GM19099 (cell line): Measurements from ENCODE around the gene SEL1L2.

ENCODE experiments used
- POLR2A ChIP-seq: IDR thresholded peaks from 3 replicates; pipeline ENCODE4 v1.6.1; 2011; ENCODE audit warnings: low read depth; ENCODE audit not compliant: insufficient read length; ENCODE audit errors: extremely low read depth

SEL1L2 gene

DNA sequence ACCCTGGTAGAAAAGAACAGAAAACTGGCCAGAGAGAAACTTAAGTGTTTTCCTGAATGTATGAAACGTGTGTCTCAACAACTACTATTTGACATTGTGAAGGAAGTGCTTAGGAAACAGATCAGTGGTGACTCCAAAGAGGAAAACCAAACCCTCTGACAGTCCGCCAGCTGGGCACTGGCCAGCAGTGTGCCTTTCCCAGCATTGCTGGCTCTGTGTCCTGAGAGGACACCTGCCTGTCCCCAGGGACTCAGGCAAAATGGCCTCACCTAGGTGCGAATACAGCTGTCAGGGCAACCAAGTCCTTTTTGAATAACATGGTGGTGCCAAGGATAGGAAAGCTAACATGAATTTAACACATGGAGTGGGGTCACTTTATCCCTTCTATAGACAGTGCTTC, 133.1 kb downstream of the SEL1L2 start:
- no peak for TF ChIP-seq POLR2A

GRCh38 chr20:13856354-13856753, 134.1 kb downstream of the SEL1L2 start:
- no peak for TF ChIP-seq POLR2A

DNA sequence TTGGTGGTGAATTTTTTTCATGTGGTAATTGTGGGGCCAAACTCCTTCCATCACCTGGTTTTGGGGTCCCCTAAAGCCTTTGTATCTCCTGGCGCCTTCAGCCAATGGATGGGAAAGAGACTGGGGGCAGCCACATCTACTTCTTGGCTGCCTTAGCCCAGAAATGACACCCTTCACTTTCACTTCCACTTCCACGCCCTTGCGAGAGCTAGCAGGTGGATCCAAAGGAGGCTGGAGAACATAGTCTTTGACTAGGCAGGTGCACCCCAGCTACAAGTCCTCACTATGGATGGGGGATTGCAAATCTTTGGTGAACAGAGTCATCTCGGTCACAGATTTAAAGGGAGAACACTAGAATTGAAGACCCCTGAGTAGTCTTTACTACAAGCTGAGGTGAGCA, 134.8 kb downstream of the SEL1L2 start:
- no peak for TF ChIP-seq POLR2A

DNA sequence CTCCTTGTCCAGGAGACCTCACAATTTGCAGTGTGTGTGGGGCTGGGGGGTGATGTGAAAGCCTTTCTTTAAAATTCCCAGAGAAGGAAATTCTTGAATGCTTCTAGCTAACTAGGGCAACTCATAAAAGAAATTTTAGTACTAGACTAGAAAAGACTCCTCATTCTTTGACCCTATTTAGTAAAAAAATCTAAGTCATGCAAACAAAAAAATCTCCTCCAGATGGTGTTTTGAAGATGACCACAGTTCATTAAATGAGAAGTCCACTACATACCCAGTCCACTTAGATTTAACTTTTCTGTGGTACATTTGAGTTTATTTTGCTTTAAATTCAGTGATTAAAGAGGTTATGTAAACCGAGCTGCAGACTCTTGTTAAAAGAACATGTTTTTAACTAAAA, 138.1 kb downstream of the SEL1L2 start:
- no peak for TF ChIP-seq POLR2A

GRCh38 chr20:13851279-13851678, 139.1 kb downstream of the SEL1L2 start:
- no peak for TF ChIP-seq POLR2A

DNA sequence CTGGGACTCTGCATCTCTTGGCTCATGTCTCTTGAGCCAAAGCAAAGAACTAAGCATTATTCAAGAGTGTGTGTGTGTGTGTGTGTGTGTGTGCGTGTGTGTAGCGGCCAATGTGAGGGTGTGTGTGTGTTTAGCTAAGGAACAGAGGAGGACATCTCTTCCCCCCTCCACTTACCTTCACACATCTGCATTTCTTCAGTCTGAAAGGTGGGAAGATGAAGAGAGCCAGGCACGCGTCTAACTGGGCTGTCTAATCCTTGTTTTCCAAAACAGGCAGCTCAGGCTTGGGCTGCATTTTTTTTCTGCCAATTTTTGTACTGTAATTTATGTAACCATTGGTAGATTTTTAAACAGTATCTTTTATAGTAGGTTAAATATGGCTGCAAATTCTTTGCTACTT, 146.1 kb downstream of the SEL1L2 start:
- TF ChIP-seq POLR2A = no peak

- no peak for TF ChIP-seq POLR2A
These were observed 149.2 kb downstream of the SEL1L2 start for GRCh38 chr20:13841206-13841605.

DNA sequence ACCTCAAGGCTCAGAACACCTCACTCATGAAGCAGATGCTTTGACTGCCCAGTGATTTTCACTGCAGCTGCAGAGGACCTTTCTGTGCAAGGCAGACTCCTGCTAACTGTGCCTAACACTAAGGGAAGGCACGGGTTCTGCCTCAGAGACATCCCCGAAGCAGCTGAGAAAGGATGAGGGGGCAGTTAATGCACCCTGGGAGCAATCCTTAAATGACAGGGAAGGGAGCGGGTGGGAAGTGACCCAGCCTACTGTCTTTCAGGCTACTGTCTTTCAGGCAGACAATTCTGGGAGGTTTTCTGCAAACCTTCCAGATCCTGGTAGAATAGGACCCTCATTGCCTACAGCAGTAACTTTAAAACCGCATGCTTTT, 150.3 kb downstream of the SEL1L2 start:
- no peak for TF ChIP-seq POLR2A

DNA sequence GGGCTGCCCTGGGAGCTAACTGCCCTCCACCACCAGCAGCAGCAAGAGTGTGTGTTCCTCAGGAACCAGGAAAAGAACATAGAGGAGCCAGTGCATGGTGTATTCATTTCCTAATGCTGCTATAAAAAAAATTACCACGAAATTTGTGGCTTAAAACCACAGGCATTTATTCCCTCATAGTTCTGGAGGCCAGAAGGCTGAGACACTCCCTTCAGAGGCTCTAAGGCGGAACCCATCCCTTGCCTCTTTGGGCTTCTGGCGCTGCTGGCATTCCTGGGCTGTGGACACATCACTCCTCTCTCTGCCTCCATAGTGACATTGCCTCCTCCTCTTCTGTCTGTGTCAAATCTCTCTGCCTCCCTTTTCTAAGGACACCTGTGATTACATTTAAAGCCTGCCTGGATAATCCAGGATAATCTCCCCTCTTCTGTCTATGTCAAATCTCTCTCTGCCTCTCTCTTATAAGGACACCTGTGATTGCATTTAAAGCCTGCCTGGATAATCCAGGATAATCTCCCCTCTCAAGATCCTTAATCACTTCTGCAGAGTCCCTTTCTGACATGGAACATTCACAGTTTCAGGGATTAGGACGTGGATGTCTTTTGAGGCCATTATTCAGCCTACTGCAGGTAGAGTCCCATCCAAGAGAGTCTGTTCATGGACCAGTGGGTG, 150.9 kb downstream of the SEL1L2 start:
- TF ChIP-seq POLR2A = no peak

- no peak for TF ChIP-seq POLR2A
These were observed 151.8 kb downstream of the SEL1L2 start for GRCh38 chr20:13838664-13839063.

- no peak for TF ChIP-seq POLR2A
These were observed 158.9 kb downstream of the SEL1L2 start for GRCh38 chr20:13831476-13831875.

DNA sequence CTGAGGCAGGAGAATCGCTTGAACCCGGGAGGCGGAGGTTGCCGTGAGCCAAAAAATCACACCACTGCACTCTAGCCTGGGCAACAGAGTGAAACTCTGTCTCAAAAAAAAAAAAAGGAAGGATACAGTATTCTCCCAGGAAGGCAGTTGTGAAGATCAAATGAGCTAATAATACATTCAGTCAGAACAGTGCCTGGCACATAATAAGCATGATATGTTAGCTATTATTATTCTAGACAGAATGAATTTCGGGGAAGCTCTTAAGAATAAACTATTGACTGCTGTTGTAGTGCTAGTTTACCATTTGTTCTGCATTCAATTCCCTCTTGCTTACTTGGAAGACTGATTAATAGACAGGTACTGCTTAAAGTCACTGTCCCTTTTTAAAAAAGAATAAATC, 164.9 kb downstream of the SEL1L2 start:
- TF ChIP-seq POLR2A = no peak

- TF ChIP-seq POLR2A = no peak
These were observed 166.0 kb downstream of the SEL1L2 start for GRCh38 chr20:13824459-13824858.

DNA sequence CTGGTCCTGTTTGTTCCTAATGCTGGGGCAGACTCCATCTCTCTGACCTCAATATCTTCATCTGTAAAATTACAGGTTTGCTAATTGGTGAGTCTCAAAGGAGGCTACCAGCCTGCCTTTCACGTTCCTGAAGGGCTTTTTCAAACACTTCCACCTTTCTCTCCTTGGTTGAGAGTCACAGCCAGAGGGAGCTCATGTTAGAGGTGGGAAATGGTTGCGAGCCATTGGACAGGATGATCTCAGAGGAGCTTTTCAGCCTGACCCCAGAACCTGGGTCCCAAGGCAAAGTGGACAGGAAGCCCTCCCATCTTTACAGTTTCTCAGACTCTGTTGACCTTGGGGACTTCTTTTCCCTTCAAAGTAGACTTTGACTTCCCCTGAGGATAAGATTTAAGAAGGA, 168.0 kb downstream of the SEL1L2 start:
- TF ChIP-seq POLR2A = no peak

DNA sequence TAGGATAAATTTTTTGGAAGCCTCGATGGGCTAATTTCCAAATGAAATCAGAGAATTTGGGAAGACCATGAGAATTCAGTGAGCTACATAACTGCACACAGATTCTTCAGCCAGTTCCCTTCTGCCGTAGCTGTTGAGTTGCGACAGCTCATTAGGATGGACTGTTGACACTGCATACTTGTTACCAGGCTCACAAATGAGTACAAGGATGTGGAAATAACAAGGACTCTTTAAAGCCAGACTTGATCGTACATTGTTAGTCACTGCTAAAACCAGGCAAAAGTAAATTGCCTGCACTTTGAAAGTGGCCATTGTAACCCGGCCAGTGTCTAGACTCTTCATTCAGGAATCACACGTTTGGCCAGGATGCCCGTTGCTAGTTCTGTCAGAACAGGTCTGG, 168.5 kb downstream of the SEL1L2 start:
- TF ChIP-seq POLR2A = no peak

DNA sequence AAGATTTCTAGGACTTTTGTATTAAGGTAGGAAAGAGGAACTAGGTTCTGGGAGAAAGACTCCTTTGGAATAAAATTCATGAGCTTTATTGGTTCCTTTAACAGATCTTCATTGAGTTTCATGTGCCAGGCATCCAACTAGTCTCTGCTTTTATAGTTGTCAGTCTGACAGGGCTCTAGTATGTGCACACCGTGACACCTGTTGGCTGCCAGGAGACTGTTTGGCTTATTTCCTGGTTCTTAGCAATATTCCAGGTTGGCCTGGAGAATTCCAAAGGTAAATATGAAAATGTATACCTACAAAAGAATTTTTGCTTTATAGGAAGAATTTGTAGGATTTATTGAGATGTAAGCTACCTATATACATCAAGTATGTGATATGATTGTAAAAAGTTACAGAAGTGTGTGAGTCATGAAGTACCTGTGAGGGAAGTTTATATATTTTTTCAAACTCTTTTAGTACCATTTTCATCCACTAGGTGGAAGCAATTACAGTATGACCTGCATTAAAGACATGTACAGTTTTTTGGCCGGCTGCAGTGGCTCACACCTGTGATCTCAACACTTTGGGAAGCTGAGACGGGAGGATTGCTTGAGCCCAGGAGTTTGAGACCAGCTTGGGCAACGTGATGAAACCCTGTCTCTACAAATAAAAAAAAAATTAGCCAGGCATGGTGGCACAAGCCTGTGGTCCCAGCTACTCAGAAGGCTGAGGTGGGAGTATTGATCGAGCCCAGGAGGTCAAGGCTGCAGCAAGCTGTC, 170.3 kb downstream of the SEL1L2 start:
- no peak for TF ChIP-seq POLR2A
